ENCODE data around the gene LHX1. TPM values are rescaled to one million over a fixed set of nuclear protein-coding genes. Genes with fewer than 3 reads are reported as not detected.

The LHX1 gene
- polyA plus RNA-seq, 1 donor from 2014 or later = 2.5 TPM

- TF ChIP-seq POLR2AphosphoS5 (IDR thresholded peaks at IDR 0.05) = no peak
- TF ChIP-seq RAD21 (conservative IDR thresholded peaks at IDR 0.05) = no peak
- TF ChIP-seq EZH2 (IDR thresholded peaks at IDR 0.05; ENCODE audit: borderline replicate concordance, insufficient read depth, low read length, poor library complexity, severe bottlenecking) = no peak
- no peak for TF ChIP-seq MXI1 (conservative IDR thresholded peaks at IDR 0.05; ENCODE audit: poor library complexity, severe bottlenecking)
- no peak for TF ChIP-seq EP300 (conservative IDR thresholded peaks at IDR 0.05; ENCODE audit: poor library complexity, severe bottlenecking)
- no peak for TF ChIP-seq CTCF (IDR thresholded peaks at IDR 0.05; ENCODE audit: poor library complexity, severe bottlenecking)
- no peak for TF ChIP-seq SMC3 (conservative IDR thresholded peaks at IDR 0.05; ENCODE audit: poor library complexity)
- TF ChIP-seq, protein P1, sequence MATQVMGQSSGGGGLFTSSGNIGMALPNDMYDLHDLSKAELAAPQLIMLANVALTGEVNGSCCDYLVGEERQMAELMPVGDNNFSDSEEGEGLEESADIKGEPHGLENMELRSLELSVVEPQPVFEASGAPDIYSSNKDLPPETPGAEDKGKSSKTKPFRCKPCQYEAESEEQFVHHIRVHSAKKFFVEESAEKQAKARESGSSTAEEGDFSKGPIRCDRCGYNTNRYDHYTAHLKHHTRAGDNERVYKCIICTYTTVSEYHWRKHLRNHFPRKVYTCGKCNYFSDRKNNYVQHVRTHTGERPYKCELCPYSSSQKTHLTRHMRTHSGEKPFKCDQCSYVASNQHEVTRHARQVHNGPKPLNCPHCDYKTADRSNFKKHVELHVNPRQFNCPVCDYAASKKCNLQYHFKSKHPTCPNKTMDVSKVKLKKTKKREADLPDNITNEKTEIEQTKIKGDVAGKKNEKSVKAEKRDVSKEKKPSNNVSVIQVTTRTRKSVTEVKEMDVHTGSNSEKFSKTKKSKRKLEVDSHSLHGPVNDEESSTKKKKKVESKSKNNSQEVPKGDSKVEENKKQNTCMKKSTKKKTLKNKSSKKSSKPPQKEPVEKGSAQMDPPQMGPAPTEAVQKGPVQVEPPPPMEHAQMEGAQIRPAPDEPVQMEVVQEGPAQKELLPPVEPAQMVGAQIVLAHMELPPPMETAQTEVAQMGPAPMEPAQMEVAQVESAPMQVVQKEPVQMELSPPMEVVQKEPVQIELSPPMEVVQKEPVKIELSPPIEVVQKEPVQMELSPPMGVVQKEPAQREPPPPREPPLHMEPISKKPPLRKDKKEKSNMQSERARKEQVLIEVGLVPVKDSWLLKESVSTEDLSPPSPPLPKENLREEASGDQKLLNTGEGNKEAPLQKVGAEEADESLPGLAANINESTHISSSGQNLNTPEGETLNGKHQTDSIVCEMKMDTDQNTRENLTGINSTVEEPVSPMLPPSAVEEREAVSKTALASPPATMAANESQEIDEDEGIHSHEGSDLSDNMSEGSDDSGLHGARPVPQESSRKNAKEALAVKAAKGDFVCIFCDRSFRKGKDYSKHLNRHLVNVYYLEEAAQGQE (IDR thresholded peaks at IDR 0.05; ENCODE audit: borderline replicate concordance) = no peak
- no peak for TF ChIP-seq TAF1 (IDR thresholded peaks at IDR 0.05; ENCODE audit: low read depth)
- no peak overlapping the region for H3K4me3 ChIP-seq (ENCODE audit: low read length)
- H3F3A ChIP-seq (ENCODE audit: insufficient read depth, low read length, poor library complexity, severe bottlenecking) = no peaks in the 10 kb centered on the region
- no peak overlapping the region for H3K4me2 ChIP-seq (ENCODE audit: low read length)
- H3K9me3 ChIP-seq (ENCODE audit: low read length) = no peaks in the 10 kb centered on the region
- H4K20me1 ChIP-seq (ENCODE audit: insufficient read depth) = no peaks in the 10 kb centered on the region
- no peak overlapping the region for H3K27ac ChIP-seq (ENCODE audit: low read length)
- no peaks in the 10 kb centered on the region for H3K9me2 ChIP-seq (ENCODE audit: insufficient read depth, low read length)
- H3K9ac ChIP-seq (ENCODE audit: low read length) = no peak overlapping the region
- H3K36me3 ChIP-seq (ENCODE audit: insufficient read depth, low read length) = no peaks in the 10 kb centered on the region
- H3K79me2 ChIP-seq (replicated peaks; ENCODE audit: insufficient read depth, low read length) = no peaks in the 10 kb centered on the region
- peaks cover 87% of the 10 kb centered on the region for H3K27me3 ChIP-seq (ENCODE audit: insufficient read depth, low read depth, low read length)
- no peak overlapping the region for H2AFZ ChIP-seq (ENCODE audit: low read depth, low read length)
Measured at GRCh38 chr17:36929851-36930582, 7.3 kb upstream of the LHX1 start.

- Histone ChIP-seq H3K27ac (ENCODE audit: low read length) (no peak overlapping the region), H3K9me2 (ENCODE audit: insufficient read depth, low read length) (no peaks in the 10 kb centered on the region), H3K4me2 (ENCODE audit: low read length) (no peak overlapping the region), H3K79me2 (replicated peaks; ENCODE audit: insufficient read depth, low read length) (no peaks in the 10 kb centered on the region), H3K9ac (ENCODE audit: low read length) (no peak overlapping the region), H4K20me1 (ENCODE audit: insufficient read depth) (no peaks in the 10 kb centered on the region), H3F3A (ENCODE audit: insufficient read depth, low read length, poor library complexity, severe bottlenecking) (no peaks in the 10 kb centered on the region), H3K27me3 (ENCODE audit: insufficient read depth, low read depth, low read length) (peaks cover 93% of the 10 kb centered on the region), H3K4me3 (ENCODE audit: low read length) (no peak overlapping the region), H3K36me3 (ENCODE audit: insufficient read depth, low read length) (no peaks in the 10 kb centered on the region), H2AFZ (ENCODE audit: low read depth, low read length) (no peak overlapping the region), H3K9me3 (ENCODE audit: low read length) (no peaks in the 10 kb centered on the region)
- no peak for TF ChIP-seq SMC3 (conservative IDR thresholded peaks at IDR 0.05; ENCODE audit: poor library complexity)
- no peak for TF ChIP-seq RAD21 (conservative IDR thresholded peaks at IDR 0.05)
- no peak for TF ChIP-seq CTCF (IDR thresholded peaks at IDR 0.05; ENCODE audit: poor library complexity, severe bottlenecking)
- no peak for TF ChIP-seq TAF1 (IDR thresholded peaks at IDR 0.05; ENCODE audit: low read depth)
- no peak for TF ChIP-seq EZH2 (IDR thresholded peaks at IDR 0.05; ENCODE audit: borderline replicate concordance, insufficient read depth, low read length, poor library complexity, severe bottlenecking)
- TF ChIP-seq POLR2AphosphoS5 (IDR thresholded peaks at IDR 0.05) = no peak
- TF ChIP-seq, protein P1 (IDR thresholded peaks at IDR 0.05; ENCODE audit: borderline replicate concordance) = no peak
- TF ChIP-seq EP300 (conservative IDR thresholded peaks at IDR 0.05; ENCODE audit: poor library complexity, severe bottlenecking) = no peak
- no peak for TF ChIP-seq MXI1 (conservative IDR thresholded peaks at IDR 0.05; ENCODE audit: poor library complexity, severe bottlenecking)
Measured at GRCh38 chr17:36930583-36930900, 6.7 kb upstream of the LHX1 start.
